HG03571 (cell line): ENCODE results near the gene SPDEF.

ENCODE experiments used
- ATAC-seq: cut with Tn5 transposase; IDR thresholded peaks from one replicate; pipeline ENCODE4 v1.9.1; 2021; ENCODE audit not compliant: unreplicated experiment

Gene SPDEF

GRCh38 chr6:34546551-34547321 lies 9.4 kb downstream of the SPDEF start:
- ATAC-seq: no peak

- ATAC-seq: no peak
Observed at GRCh38 chr6:34544776-34545471, 11.2 kb downstream of the SPDEF start.

GRCh38 chr6:34544052-34544604 lies 12.0 kb downstream of the SPDEF start:
- ATAC-seq: no peak

GRCh38 chr6:34543421-34543820 lies 12.7 kb downstream of the SPDEF start:
- ATAC-seq: no peak

GRCh38 chr6:34540841-34541240 lies 15.3 kb downstream of the SPDEF start:
- ATAC-seq: no peak

- no peak for ATAC-seq
Observed at GRCh38 chr6:34540222-34540621, 15.9 kb downstream of the SPDEF start.

- ATAC-seq: no peak
Observed at GRCh38 chr6:34539181-34539580, 16.9 kb downstream of the SPDEF start.

GRCh38 chr6:34538581-34538980 lies 17.5 kb downstream of the SPDEF start:
- no peak for ATAC-seq

GRCh38 chr6:34537922-34538550 lies 18.1 kb downstream of the SPDEF start:
- no peak for ATAC-seq

- ATAC-seq: no peak
Observed at GRCh38 chr6:34536959-34537848, 18.9 kb downstream of the SPDEF start.

- ATAC-seq: no peak
Observed at GRCh38 chr6:34536251-34536958, 19.7 kb downstream of the SPDEF start.

- no peak for ATAC-seq
Observed at GRCh38 chr6:34535646-34536045, 20.5 kb downstream of the SPDEF start.

GRCh38 chr6:34535199-34535598 lies 20.9 kb downstream of the SPDEF start:
- ATAC-seq: no peak

- ATAC-seq: no peak
Observed at GRCh38 chr6:34534656-34535055, 21.5 kb downstream of the SPDEF start.

- ATAC-seq: no peak
Observed at GRCh38 chr6:34534146-34534545, 22.0 kb downstream of the SPDEF start.

GRCh38 chr6:34532230-34532629 lies 23.9 kb downstream of the SPDEF start:
- ATAC-seq: no peak

- no peak for ATAC-seq
Observed at GRCh38 chr6:34531580-34532201, 24.4 kb downstream of the SPDEF start.

- no peak for ATAC-seq
Observed at GRCh38 chr6:34530753-34531365, 25.3 kb downstream of the SPDEF start.

GRCh38 chr6:34529665-34530327 lies 26.3 kb downstream of the SPDEF start:
- no peak for ATAC-seq
